PC-9 (cell line): ENCODE data around the gene HMGN1. TPM values are rescaled to one million over a fixed set of nuclear protein-coding genes. Genes with fewer than 3 reads are reported as not detected.

ENCODE experiments used
- BruUV-seq: library from RNA; stranded (reverse); fragments of 400-500 nt; replicated peaks from 2 replicates; lab custom pipeline; 2021; lab: Mats Ljungman, UMichigan
- CTCF ChIA-PET: fragments of 300-600 bp; sonication (Branson Sonifier 250); formaldehyde crosslinking; loops from one replicate; lab custom pipeline; 2022; ENCODE audit warnings: antibody characterized with exemption; lab: Charles Lee
- POLR2A ChIA-PET: fragments of 300-600 bp; sonication (Branson Sonifier 250); formaldehyde crosslinking; loops from one replicate; lab custom pipeline; 2022; ENCODE audit warnings: antibody characterized with exemption; ENCODE audit not compliant: unreplicated experiment; lab: Charles Lee
- DNase-seq, 2 experiments: peaks; one replicate each; pipeline versions ENCODE4 v3.0.0 to v3.0.0-alpha.2; 2015 to 2022; ENCODE audit warnings: mixed read lengths in 1 of 2
- H2AFZ ChIP-seq: fragments of 200-600 bp; sonication (generic); 2 replicates; pipeline ENCODE4 v1.8.1; 2017; ENCODE audit warnings: antibody characterized with exemption
- H3F3A ChIP-seq: fragments of 200-600 bp; sonication (generic); 2 replicates; pipeline ENCODE4 v1.8.1; 2017; ENCODE audit warnings: antibody characterized with exemption, mild to moderate bottlenecking, low read depth; ENCODE audit not compliant: insufficient read depth
- H3K27ac ChIP-seq: fragments of 200-600 bp; sonication (generic); 2 replicates; pipeline ENCODE4 v1.6.1; 2016; ENCODE audit warnings: mixed run types
- H3K27me3 ChIP-seq: fragments of 200-600 bp; sonication (generic); 2 replicates; pipeline ENCODE4 v1.6.1; 2016; ENCODE audit warnings: low read depth, mixed run types; ENCODE audit not compliant: insufficient read depth
- H3K36me3 ChIP-seq: fragments of 200-600 bp; sonication (generic); 2 replicates; pipeline ENCODE4 v1.6.1; 2016; ENCODE audit warnings: low read depth, mixed run types
- H3K4me1 ChIP-seq: fragments of 200-600 bp; sonication (generic); replicated peaks from 2 replicates; pipeline ENCODE4 v1.6.1; 2016; ENCODE audit warnings: mixed run types; ENCODE audit not compliant: insufficient read depth
- H3K4me2 ChIP-seq: fragments of 200-600 bp; sonication (generic); 2 replicates; pipeline ENCODE4 v1.6.1; 2017; ENCODE audit warnings: mixed run types
- H3K4me3 ChIP-seq: fragments of 200-600 bp; sonication (generic); 2 replicates; pipeline ENCODE4 v1.6.1; 2016; ENCODE audit warnings: mixed run types
- H3K79me2 ChIP-seq: fragments of 200-600 bp; sonication (generic); 2 replicates; pipeline ENCODE4 v1.6.1; 2017; ENCODE audit warnings: low read depth, mixed run types
- H3K9me2 ChIP-seq: fragments of 200-600 bp; sonication (generic); 2 replicates; pipeline ENCODE4 v1.8.1; 2017; ENCODE audit warnings: mild to moderate bottlenecking; ENCODE audit not compliant: insufficient read depth
- H3K9me3 ChIP-seq: fragments of 200-600 bp; sonication (generic); 2 replicates; pipeline ENCODE4 v1.8.1; 2016; ENCODE audit warnings: low read depth; ENCODE audit not compliant: insufficient read depth
- H4K20me1 ChIP-seq: fragments of 200-600 bp; sonication (generic); 2 replicates; pipeline ENCODE4 v1.8.1; 2017; ENCODE audit not compliant: insufficient read depth
- EZH2 ChIP-seq: fragments of 200-600 bp; sonication (generic); IDR thresholded peaks from 2 replicates; pipeline ENCODE4 v1.8.0; 2017; ENCODE audit warnings: antibody characterized with exemption, low read depth
- intact Hi-C: fragments of 100-400 bp; cut with micrococcal nuclease; formaldehyde crosslinking; loops from one replicate; pipeline ENCODE4 v1.10.0; 2022; ENCODE audit not compliant: unreplicated experiment
- total RNA-seq: library from RNA; stranded (reverse); gene quantifications from 2 replicates; pipeline ENCODE4 v1.2.3, GENCODE V29; 2021
- TF ChIP-seq, protein P1 (sequence below): fragments of 200-600 bp; sonication (generic); conservative IDR thresholded peaks from 2 replicates; pipeline ENCODE4 v1.6.1; 2017; ENCODE audit warnings: mixed run types, antibody characterized with exemption, mild to moderate bottlenecking, moderate library complexity

The HMGN1 gene
- total RNA-seq, 1 experiment from 2014 or later, result 369 TPM

GRCh38 chr21:39341249-39341923 lies 7.5 kb downstream of the HMGN1 start:
- POLR2A ChIA-PET, result interaction anchor here (0.7 kb wide), 1 partner anchor 99 kb away, joined by 3 read pairs; no protein-coding TSS in a partner anchor
- no peak for DNase-seq
- CTCF ChIA-PET, result no interaction called here
- peaks cover 8% of the 10 kb centered on the region; the same call in 1 of the 2 replicates for H3K4me1 ChIP-seq
- H3K4me2 ChIP-seq, result no peak overlapping the region
- no peaks in the 10 kb centered on the region for H3K27me3 ChIP-seq
- peaks cover 31% of the 10 kb centered on the region for H3K36me3 ChIP-seq
- no peaks in the 10 kb centered on the region for H3K9me2 ChIP-seq
- intact Hi-C loops, result no loop called here
- no TSS peak for BruUV-seq
- H3K9me3 ChIP-seq, result no peaks in the 10 kb centered on the region
- H3K27ac ChIP-seq, result no peak overlapping the region
- peaks cover 17% of the 10 kb centered on the region for H3K79me2 ChIP-seq
- TF ChIP-seq EZH2, result no peak
- peaks cover 30% of the 10 kb centered on the region; the same call in 1 of the 2 replicates for H3F3A ChIP-seq
- no peak overlapping the region for H2AFZ ChIP-seq
- peaks cover 11% of the 10 kb centered on the region for H4K20me1 ChIP-seq
- H3K4me3 ChIP-seq, result no peak overlapping the region

- no peak overlapping the region for H2AFZ ChIP-seq
- POLR2A ChIA-PET, result no interaction called here
- peaks cover under 1% of the 10 kb centered on the region; the same call in 1 of the 2 replicates for H3K4me1 ChIP-seq
- DNase-seq, result no peak
- no peak overlapping the region for H3K4me2 ChIP-seq
- H3K27me3 ChIP-seq, result no peaks in the 10 kb centered on the region
- H3K27ac ChIP-seq, result no peak overlapping the region
- CTCF ChIA-PET, result no interaction called here
- H3K36me3 ChIP-seq, result peaks cover 26% of the 10 kb centered on the region
- no peak for TF ChIP-seq EZH2
- TF ChIP-seq, protein P1, sequence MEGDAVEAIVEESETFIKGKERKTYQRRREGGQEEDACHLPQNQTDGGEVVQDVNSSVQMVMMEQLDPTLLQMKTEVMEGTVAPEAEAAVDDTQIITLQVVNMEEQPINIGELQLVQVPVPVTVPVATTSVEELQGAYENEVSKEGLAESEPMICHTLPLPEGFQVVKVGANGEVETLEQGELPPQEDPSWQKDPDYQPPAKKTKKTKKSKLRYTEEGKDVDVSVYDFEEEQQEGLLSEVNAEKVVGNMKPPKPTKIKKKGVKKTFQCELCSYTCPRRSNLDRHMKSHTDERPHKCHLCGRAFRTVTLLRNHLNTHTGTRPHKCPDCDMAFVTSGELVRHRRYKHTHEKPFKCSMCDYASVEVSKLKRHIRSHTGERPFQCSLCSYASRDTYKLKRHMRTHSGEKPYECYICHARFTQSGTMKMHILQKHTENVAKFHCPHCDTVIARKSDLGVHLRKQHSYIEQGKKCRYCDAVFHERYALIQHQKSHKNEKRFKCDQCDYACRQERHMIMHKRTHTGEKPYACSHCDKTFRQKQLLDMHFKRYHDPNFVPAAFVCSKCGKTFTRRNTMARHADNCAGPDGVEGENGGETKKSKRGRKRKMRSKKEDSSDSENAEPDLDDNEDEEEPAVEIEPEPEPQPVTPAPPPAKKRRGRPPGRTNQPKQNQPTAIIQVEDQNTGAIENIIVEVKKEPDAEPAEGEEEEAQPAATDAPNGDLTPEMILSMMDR, result no peak
- H3K9me3 ChIP-seq, result no peaks in the 10 kb centered on the region
- H3K9me2 ChIP-seq, result no peaks in the 10 kb centered on the region
- intact Hi-C loops, result no loop called here
- peaks cover 6% of the 10 kb centered on the region for H4K20me1 ChIP-seq
- peaks cover 10% of the 10 kb centered on the region for H3K79me2 ChIP-seq
- H3K4me3 ChIP-seq, result no peak overlapping the region
- BruUV-seq, result no TSS peak
- H3F3A ChIP-seq, result peaks cover 30% of the 10 kb centered on the region; the same call in 1 of the 2 replicates
Observed at GRCh38 chr21:39340687-39341086, 8.2 kb downstream of the HMGN1 start.

- TF ChIP-seq, protein P1, result no peak
- TF ChIP-seq EZH2, result no peak
- no peak overlapping the region for H3K4me2 ChIP-seq
- no peak overlapping the region for H3K4me3 ChIP-seq
- no peaks in the 10 kb centered on the region for H3K4me1 ChIP-seq
- H3K27me3 ChIP-seq, result no peaks in the 10 kb centered on the region
- CTCF ChIA-PET, result no interaction called here
- no peak overlapping the region for H2AFZ ChIP-seq
- peaks cover 24% of the 10 kb centered on the region; the same call in 1 of the 2 replicates for H3F3A ChIP-seq
- H3K79me2 ChIP-seq, result no peaks in the 10 kb centered on the region; the same call in 1 of the 2 replicates
- no TSS peak for BruUV-seq
- intact Hi-C loops, result no loop called here
- peaks cover 15% of the 10 kb centered on the region for H3K36me3 ChIP-seq
- POLR2A ChIA-PET, result interaction anchor here (0.6 kb wide), 1 partner anchor 22 kb away, joined by 3 read pairs; no protein-coding TSS in a partner anchor
- DNase-seq, result no peak
- no peaks in the 10 kb centered on the region for H3K9me3 ChIP-seq
- no peaks in the 10 kb centered on the region for H4K20me1 ChIP-seq
- no peak overlapping the region for H3K27ac ChIP-seq
- H3K9me2 ChIP-seq, result no peaks in the 10 kb centered on the region
Observed at GRCh38 chr21:39339231-39339630, 9.7 kb downstream of the HMGN1 start.
